Hair follicular keratinocyte (primary cell): ENCODE data around the gene GAPDH. TPM values are rescaled to one million over a fixed set of nuclear protein-coding genes. Genes with fewer than 3 reads are reported as not detected.

ENCODE experiments used
- total RNA-seq: library from RNA; depleted of rRNA; stranded (reverse); fragments of >200 nt; gene quantifications from 2 replicates; pipeline ENCODE4 v1.2.3, GENCODE V29; 2015

Gene GAPDH
- 6,486 and 6,733 TPM in 2 replicates for total RNA-seq

GRCh38 chr12:6533923-6534694 is at the start of gene GAPDH:
GAPDH (plus strand) TSS chr12:6534517; CDS start chr12:6534833, 316 bp downstream.

GRCh38 chr12:6492838-6493496 is 41.4 kb upstream of the GAPDH start, which contains the start of gene MRPL51:
MRPL51 (minus strand) TSS chr12:6493262; CDS start chr12:6493136, 126 bp downstream.

GRCh38 chr12:6493497-6494257 is 40.6 kb upstream of the GAPDH start, which contains the start of gene NCAPD2:
NCAPD2 (plus strand) TSS chr12:6494102; CDS start chr12:6495099, 997 bp downstream.

Other genes starting within 250 kb of the GAPDH start
- gene PLEKHG6, start 223.8 kb upstream of the GAPDH start, total RNA-seq: 1.7 and 3.5 TPM in 2 replicates
- gene TNFRSF1A, start 192.4 kb upstream of the GAPDH start, total RNA-seq: 167 and 186 TPM in 2 replicates
- gene SCNN1A, start 159.0 kb upstream of the GAPDH start, total RNA-seq: 7.7 and 12.3 TPM in 2 replicates
- gene LTBR, start 150.4 kb upstream of the GAPDH start, total RNA-seq: 183 and 189 TPM in 2 replicates
- gene CD27, start 89.6 kb upstream of the GAPDH start, total RNA-seq: not detected in 2 replicates
- 4.4 and 4.5 TPM in 2 replicates for gene TAPBPL, start 82.5 kb upstream of the GAPDH start, total RNA-seq
- gene VAMP1, start 63.8 kb upstream of the GAPDH start, total RNA-seq: 0.62 and 2.3 TPM in 2 replicates
- gene MRPL51, start 41.3 kb upstream of the GAPDH start, total RNA-seq: 103 and 161 TPM in 2 replicates
- 36.9 and 103 TPM in 2 replicates for gene NCAPD2, start 40.4 kb upstream of the GAPDH start, total RNA-seq
- 0.46 and 1.2 TPM in 2 replicates for gene IFFO1, start 21.5 kb downstream of the GAPDH start, total RNA-seq
- 46.0 and 61.7 TPM in 2 replicates for gene NOP2, start 33.8 kb downstream of the GAPDH start, total RNA-seq
- gene CHD4, start 72.9 kb downstream of the GAPDH start, total RNA-seq: 153 and 169 TPM in 2 replicates
- 15.7 and 17.6 TPM in 2 replicates for gene LPAR5, start 101.4 kb downstream of the GAPDH start, total RNA-seq
- gene ACRBP, start 112.9 kb downstream of the GAPDH start, total RNA-seq: 0.16 TPM in 1 of 2 replicates, not detected in the other
- gene ING4, start 128.6 kb downstream of the GAPDH start, total RNA-seq: 12.8 and 22.3 TPM in 2 replicates
- 11.6 and 14.3 TPM in 2 replicates for gene ZNF384, start 154.9 kb downstream of the GAPDH start, total RNA-seq
- not detected in 2 replicates for gene PIANP, start 166.3 kb downstream of the GAPDH start, total RNA-seq
- 78.2 and 94.5 TPM in 2 replicates for gene COPS7A, start 189.5 kb downstream of the GAPDH start, total RNA-seq
- gene MLF2, start 218.6 kb downstream of the GAPDH start, total RNA-seq: 359 and 402 TPM in 2 replicates
- 102 and 124 TPM in 2 replicates for gene PTMS, start 231.8 kb downstream of the GAPDH start, total RNA-seq
- 0.08 TPM in 1 of 2 replicates, not detected in the other for gene LAG3, start 238.0 kb downstream of the GAPDH start, total RNA-seq